Fibroblast of lung (primary cell): ENCODE data around the gene APBB2.

Experiments used
- CTCF ChIP-seq, 2 donors: IDR thresholded peaks in 1 of 2; conservative IDR thresholded peaks in 1 of 2; 1 replicate in 1 of 2; 2 replicates in 1 of 2; pipeline ENCODE4 v1.5.1; 2011 to 2012; ENCODE audit warnings: low read length in 2 of 2, control low read depth in 1 of 2, inconsistent platforms in 1 of 2, low read depth in 1 of 2, mild to moderate bottlenecking in 1 of 2
- EZH2 ChIP-seq: IDR thresholded peaks from 2 replicates; pipeline ENCODE4 v1.5.1; 2012; ENCODE audit warnings: low read length, control low read depth, mild to moderate bottlenecking; ENCODE audit errors: missing control alignments

DNA sequence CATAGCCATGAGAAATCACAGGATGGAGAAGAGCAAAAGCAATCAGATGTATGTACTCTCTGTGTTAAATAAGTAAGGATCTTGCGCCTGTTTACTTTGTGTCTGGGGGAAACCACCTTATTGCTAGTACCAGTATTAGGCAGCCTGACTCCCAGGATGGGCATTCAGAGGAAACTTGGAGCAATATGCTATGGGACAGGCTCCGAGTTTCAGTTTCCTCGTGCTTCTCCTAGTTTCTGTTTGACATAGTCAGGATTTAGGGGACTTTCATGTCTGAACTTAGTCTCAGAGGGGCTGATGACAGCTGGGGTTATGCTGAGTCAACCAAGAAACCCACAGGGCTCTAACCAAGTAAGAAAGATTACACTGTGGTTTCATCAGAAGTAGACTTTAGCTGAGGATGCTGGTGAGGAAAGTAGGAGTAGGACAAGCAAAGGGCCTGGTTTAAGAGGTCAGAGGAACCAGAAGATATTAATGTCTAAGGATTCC, 451.1 kb downstream of the APBB2 start:
- TF ChIP-seq CTCF (conservative IDR thresholded peaks at IDR 0.05 in 1 of 2, IDR thresholded peaks at IDR 0.05 in 1 of 2; ENCODE audit: low read depth in 1 of 2, low read length in 2 of 2) = no peak
- TF ChIP-seq EZH2 = no peak
